H1 (cell line): ENCODE measurements around the gene ZBTB42.

Experiments
- CEBPB ChIP-seq: IDR thresholded peaks from 2 replicates; pipeline ENCODE4 v1.6.1; 2012; ENCODE audit warnings: low read depth, low read length
- EP300 ChIP-seq, 2 experiments: IDR thresholded peaks; 1 replicate in 1 of 2; 2 replicates in 1 of 2; pipeline ENCODE4 v1.6.1; 2011 to 2012; ENCODE audit warnings: low read depth in 2 of 2, low read length in 2 of 2, mild to moderate bottlenecking in 2 of 2, borderline replicate concordance in 1 of 2, inconsistent platforms in 1 of 2, moderate library complexity in 1 of 2
- EZH2 ChIP-seq: fragments of 200-600 bp; sonication (generic); IDR thresholded peaks from 2 replicates; pipeline ENCODE4 v1.7.1; 2012; ENCODE audit warnings: low read depth, mild to moderate bottlenecking, moderate library complexity, low read length, inconsistent platforms; ENCODE audit not compliant: severe bottlenecking
- POLR2A ChIP-seq, 2 experiments: IDR thresholded peaks; 1 replicate in 1 of 2; 2 replicates in 1 of 2; pipeline ENCODE4 v1.6.1; 2011; ENCODE audit warnings: low read depth in 2 of 2, low read length in 2 of 2, mild to moderate bottlenecking in 2 of 2; ENCODE audit errors: control extremely low read depth in 1 of 2
- POLR2AphosphoS5 ChIP-seq: IDR thresholded peaks from 2 replicates; pipeline ENCODE4 v1.6.1; 2011; ENCODE audit warnings: low read depth, low read length
- RBBP5 ChIP-seq: IDR thresholded peaks from 2 replicates; pipeline ENCODE4 v1.7.1; 2012; ENCODE audit warnings: low read depth, mild to moderate bottlenecking, inconsistent platforms, low read length, moderate library complexity, borderline replicate concordance
- RXRA ChIP-seq: IDR thresholded peaks from 2 replicates; pipeline ENCODE4 v1.6.1; 2011; ENCODE audit warnings: low read depth, mild to moderate bottlenecking, low read length, moderate library complexity; ENCODE audit not compliant: insufficient read depth
- SP1 ChIP-seq: IDR thresholded peaks from 2 replicates; pipeline ENCODE4 v1.6.1; 2011; ENCODE audit warnings: low read depth, low read length
- TAF1 ChIP-seq: IDR thresholded peaks from 2 replicates; pipeline ENCODE4 v1.6.1; 2011; ENCODE audit warnings: mild to moderate bottlenecking, low read depth, low read length

DNA sequence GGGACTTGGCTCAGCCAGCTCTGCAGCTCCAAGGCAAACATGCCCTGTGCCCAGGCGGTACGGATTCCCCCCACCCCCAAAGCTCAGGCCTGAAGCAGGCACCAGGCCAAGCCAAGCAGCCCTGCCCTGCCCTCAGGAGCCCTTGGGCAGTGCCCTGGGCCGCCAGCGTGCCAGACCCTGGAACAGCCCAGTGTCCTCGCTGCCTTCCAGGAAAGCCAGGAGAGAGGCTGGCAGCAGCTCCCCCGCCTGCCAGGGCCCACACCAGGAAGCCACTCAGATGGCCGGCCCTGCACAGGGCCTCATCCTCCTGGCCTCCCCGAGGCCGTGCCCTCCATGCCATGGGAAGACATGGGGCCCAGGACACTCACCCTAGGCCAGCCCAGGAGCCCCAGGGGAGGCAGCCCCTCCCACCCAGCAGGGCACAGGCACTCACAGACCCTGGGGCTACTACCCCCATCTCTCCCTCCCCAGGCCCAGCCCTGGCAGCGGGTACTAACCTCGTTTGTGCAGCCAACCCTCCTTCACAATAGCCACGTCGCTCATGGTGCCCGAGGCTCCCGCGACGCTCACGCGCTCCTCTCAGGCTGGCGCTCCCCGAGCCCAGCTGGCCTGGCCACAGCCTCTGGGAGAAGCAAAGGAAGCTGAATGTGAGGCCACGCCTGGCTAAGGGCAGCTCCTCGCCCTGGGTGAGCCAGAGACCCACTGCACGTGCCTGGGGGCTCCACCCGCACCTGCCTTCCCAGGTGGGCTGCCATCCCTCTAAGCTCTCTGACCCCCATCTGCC, 8.6 kb upstream of the ZBTB42 start:
- no peak for TF ChIP-seq RBBP5
- no peak for TF ChIP-seq TAF1
- TF ChIP-seq SP1, result no peak
- no peak for TF ChIP-seq RXRA
- TF ChIP-seq POLR2A (IDR thresholded peaks at IDR 0.05; ENCODE audit: control extremely low read depth in 1 of 2, low read depth in 2 of 2, low read length in 2 of 2), result no peak
- no peak for TF ChIP-seq EP300 (IDR thresholded peaks at IDR 0.05; ENCODE audit: borderline replicate concordance in 1 of 2, low read depth in 2 of 2, low read length in 2 of 2)
- no peak for TF ChIP-seq EZH2
- no peak for TF ChIP-seq CEBPB
- TF ChIP-seq POLR2AphosphoS5, result no peak
